ENCODE measurements around the gene CACNG8. TPM values are rescaled to one million over a fixed set of nuclear protein-coding genes. Genes with fewer than 3 reads are reported as not detected.

Gene CACNG8
- polyA plus RNA-seq, 1 of the 3 experiments (the other 2 are of a cell fraction), result 1.3 TPM

- CTCF ChIA-PET, result interaction anchor here (1.1 kb wide), 2 partner anchors 25 to 52 kb away, joined by 3 read pairs; no protein-coding TSS in a partner anchor
- TF ChIP-seq ELF1 (IDR thresholded peaks at IDR 0.05) (no peak), REST (IDR thresholded peaks at IDR 0.05; ENCODE audit: low read depth, low read length) (no peak), CHD2 (IDR thresholded peaks at IDR 0.05; ENCODE audit: low read length, partially characterized antibody) (no peak), USF2 (IDR thresholded peaks at IDR 0.05; ENCODE audit: borderline replicate concordance, low read depth, low read length) (no peak), EZH2phosphoT487 (IDR thresholded peaks at IDR 0.05; ENCODE audit: borderline replicate concordance, low read depth) (no peak), MEF2A (IDR thresholded peaks at IDR 0.05; ENCODE audit: borderline replicate concordance, low read depth) (no peak)
- Histone ChIP-seq H3F3A (replicated peaks; ENCODE audit: insufficient read depth) (peaks cover 7% of the 10 kb centered on the region), H4K20me1 (ENCODE audit: insufficient read depth) (no peaks in the 10 kb centered on the region), H3K27ac (ENCODE audit: low read depth in 2 of 2, low read length in 1 of 2) (no peak overlapping the region), H3K9me2 (no peaks in the 10 kb centered on the region), H3K9me3 (no peaks in the 10 kb centered on the region), H3K9ac (no peak overlapping the region), H3K36me3 (replicated peaks in 1 of 2; ENCODE audit: control insufficient read depth in 1 of 2, insufficient read depth in 2 of 2, low read length in 1 of 2) (peaks cover 4 to 13% of the 10 kb centered on the region in 2 experiments), H2AFZ (ENCODE audit: low read depth) (no peak overlapping the region), H3K79me2 (ENCODE audit: insufficient read depth) (no peaks in the 10 kb centered on the region; the same call in 1 of the 2 replicates), H3K4me1 (ENCODE audit: control insufficient read depth in 1 of 2, insufficient read depth in 2 of 2, low read depth in 1 of 2, low read length in 1 of 2) (no peaks in the 10 kb centered on the region), H3K4me3 (ENCODE audit: low read depth in 2 of 2, low read length in 1 of 2) (no peak overlapping the region), H3K4me2 (no peak overlapping the region), H3K27me3 (ENCODE audit: insufficient read depth) (no peaks in the 10 kb centered on the region)
- POLR2A ChIA-PET, result no interaction called here
- DNase-seq, result no peak
- WGBS (ENCODE audit: low lambda C conversion rate), result 88% methylated on average over 6 of the region's 10 CpGs
Observed at GRCh38 chr19:53971673-53972072, 8.9 kb downstream of the CACNG8 start.

- DNase-seq, result peak; percentile 81
- H2AFZ ChIP-seq (ENCODE audit: low read depth), result peak overlapping the region; percentile 84; the same call in 1 of the 2 replicates
- POLR2A ChIA-PET, result no interaction called here
- WGBS (ENCODE audit: low lambda C conversion rate), result under 1% methylated on average over 9 of the region's 9 CpGs
- peaks cover 32% of the 10 kb centered on the region for H3F3A ChIP-seq (replicated peaks; ENCODE audit: insufficient read depth)
- peaks cover 7 to 23% of the 10 kb centered on the region in 2 experiments; a peak in 3 of 4 replicates for H3K4me1 ChIP-seq (ENCODE audit: control insufficient read depth in 1 of 2, insufficient read depth in 2 of 2, low read depth in 1 of 2, low read length in 1 of 2)
- no peaks in the 10 kb centered on the region for H3K36me3 ChIP-seq (replicated peaks in 1 of 2; ENCODE audit: control insufficient read depth in 1 of 2, insufficient read depth in 2 of 2, low read length in 1 of 2)
- H3K9me3 ChIP-seq, result no peaks in the 10 kb centered on the region
- H3K4me2 ChIP-seq, result peak overlapping the region; percentile 78
- no peaks in the 10 kb centered on the region for H3K27me3 ChIP-seq (ENCODE audit: insufficient read depth)
- no peaks in the 10 kb centered on the region for H3K9me2 ChIP-seq
- peaks cover 11% of the 10 kb centered on the region for H3K79me2 ChIP-seq (ENCODE audit: insufficient read depth)
- H4K20me1 ChIP-seq (ENCODE audit: insufficient read depth), result no peaks in the 10 kb centered on the region
- peak overlapping the region; percentile 49 to 60 for H3K4me3 ChIP-seq (ENCODE audit: low read depth in 2 of 2, low read length in 1 of 2)
- H3K9ac ChIP-seq, result peak overlapping the region; percentile 33; the same call in 1 of the 2 replicates
- CTCF ChIA-PET, result interaction anchor here (1.0 kb wide), 2 partner anchors 46 to 65 kb away, joined by 3 read pairs; no protein-coding TSS in a partner anchor
- H3K27ac ChIP-seq (ENCODE audit: low read depth in 2 of 2, low read length in 1 of 2), result peak overlapping the region; percentile 81 to 90
- peak; percentile 55; the same call in 1 of the 2 replicates for TF ChIP-seq POLR2AphosphoS5 (IDR thresholded peaks at IDR 0.05; ENCODE audit: low read depth, low read length)
- no peak for TF ChIP-seq NFIC (IDR thresholded peaks at IDR 0.05; ENCODE audit: borderline replicate concordance)
- no peak for TF ChIP-seq TCF12 (IDR thresholded peaks at IDR 0.05)
- no peak for TF ChIP-seq EZH2phosphoT487 (IDR thresholded peaks at IDR 0.05; ENCODE audit: borderline replicate concordance, low read depth)
- peak; percentile 89 for TF ChIP-seq CHD2 (IDR thresholded peaks at IDR 0.05; ENCODE audit: low read length, partially characterized antibody)
- TF ChIP-seq GATA2 (CRISPR knock-in tag; IDR thresholded peaks at IDR 0.05), result no peak
- no peak for TF ChIP-seq NRF1 (IDR thresholded peaks at IDR 0.05; ENCODE audit: low read depth, low read length)
- no peak for TF ChIP-seq CTCF (IDR thresholded peaks at IDR 0.05)
- TF ChIP-seq EP300 (IDR thresholded peaks at IDR 0.05; ENCODE audit: borderline replicate concordance in 1 of 2, low read depth in 1 of 2, low read length in 1 of 2), result no peak
- TF ChIP-seq FOXM1 (IDR thresholded peaks at IDR 0.05; ENCODE audit: low read depth), result no peak
- TF ChIP-seq MEF2A (IDR thresholded peaks at IDR 0.05; ENCODE audit: borderline replicate concordance, low read depth), result no peak
- no peak for TF ChIP-seq FOSL2 (IDR thresholded peaks at IDR 0.05; ENCODE audit: borderline replicate concordance, low read depth)
- no peak for TF ChIP-seq SMC3 (IDR thresholded peaks at IDR 0.05; ENCODE audit: low read depth, low read length)
- TF ChIP-seq MAX (IDR thresholded peaks at IDR 0.05; ENCODE audit: low read depth), result 0 out of 2 replicates have a peak, but pooled peaks have one; percentile 27
- TF ChIP-seq PBX3 (IDR thresholded peaks at IDR 0.05), result no peak
- TF ChIP-seq GABPA (IDR thresholded peaks at IDR 0.05; ENCODE audit: low read depth), result peak; percentile 43; the same call in 1 of the 2 replicates
- no peak for TF ChIP-seq RAD21 (IDR thresholded peaks at IDR 0.05; ENCODE audit: low read length)
Observed at GRCh38 chr19:53977429-53977990, 14.8 kb downstream of the CACNG8 start.

All from SK-N-SH (cell line).